Spleen (tissue), 11 donors: ENCODE data around the gene RND3. TPM values are rescaled to one million over a fixed set of nuclear protein-coding genes. Genes with fewer than 3 reads are reported as not detected.

Experiments
- DNase-seq: peaks from one replicate; pipeline ENCODE4 v3.0.0-alpha.2; 2020
- H3K27ac ChIP-seq, 8 donors: fragments of 200-600 bp; sonication (generic) in 7 of 8; 1 replicate in 4 of 8; 2 replicates in 4 of 8; pipeline versions ENCODE4 v1.5.0 to v1.8.0; 2016 to 2021; ENCODE audit warnings: inconsistent platforms in 4 of 8, mild to moderate bottlenecking in 4 of 8, moderate library complexity in 1 of 8
- H3K27me3 ChIP-seq, 7 donors: fragments of 200-600 bp; sonication (generic) in 6 of 7; replicated peaks in 1 of 7; 1 replicate in 4 of 7; 2 replicates in 3 of 7; pipeline versions ENCODE4 v1.5.0 to v1.8.0; 2016 to 2021; ENCODE audit warnings: inconsistent platforms in 3 of 7, mild to moderate bottlenecking in 1 of 7
- H3K36me3 ChIP-seq, 6 donors: fragments of 200-600 bp; sonication (generic) in 5 of 6; 1 replicate in 4 of 6; 2 replicates in 2 of 6; pipeline versions ENCODE4 v1.5.0 to v1.8.0; 2016 to 2021; ENCODE audit warnings: inconsistent platforms in 2 of 6
- H3K4me1 ChIP-seq, 6 donors: fragments of 200-600 bp; sonication (generic) in 5 of 6; 1 replicate in 3 of 6; 2 replicates in 3 of 6; pipeline versions ENCODE4 v1.5.0 to v1.8.0; 2016 to 2021; ENCODE audit warnings: inconsistent platforms in 3 of 6
- H3K4me3 ChIP-seq, 8 donors: fragments of 200-600 bp; sonication (generic) in 7 of 8; 1 replicate in 4 of 8; 2 replicates in 4 of 8; pipeline versions ENCODE4 v1.5.0 to v1.8.0; 2016 to 2021; ENCODE audit warnings: inconsistent platforms in 4 of 8, mild to moderate bottlenecking in 4 of 8, moderate library complexity in 2 of 8
- H3K9me3 ChIP-seq, 8 donors: fragments of 200-600 bp; sonication (generic) in 7 of 8; 1 replicate in 4 of 8; 2 replicates in 4 of 8; pipeline versions ENCODE4 v1.5.0 to v1.8.0; 2016 to 2021; ENCODE audit warnings: inconsistent platforms in 4 of 8
- POLR2A ChIP-seq, 3 donors: fragments of 450-650 bp; IDR thresholded peaks; one replicate each; pipeline ENCODE4 v1.5.1; 2017; ENCODE audit warnings: antibody characterized with exemption in 3 of 3, mild to moderate bottlenecking in 1 of 3
- POLR2AphosphoS5 ChIP-seq, 3 donors: sonication (generic); formaldehyde crosslinking; IDR thresholded peaks; one replicate each; pipeline ENCODE4 v1.5.1; 2017; ENCODE audit warnings: antibody characterized with exemption in 3 of 3
- WGBS, 5 donors: extraction: QIAGEN DNeasy Blood & Tissue Kit in 3 of 5; methylation state at CpG; one replicate each; pipeline versions ENCODE4 v1.1.5 to v1.1.7; 2013 to 2018; 5-methylcytosine and 5-hydroxymethylcytosine counted together
- intact Hi-C: fragments of 100-400 bp; cut with DNase I; formaldehyde crosslinking; loops from one replicate; pipeline ENCODE4 v1.15.0; 2023; ENCODE audit warnings: low total_unique reads
- polyA plus RNA-seq, 3 donors: library from polyadenylated mRNA; stranded (reverse); fragments of 200-250 nt; gene quantifications; one replicate each; pipeline ENCODE4 v1.2.1, GENCODE V29; 2013
- total RNA-seq, 7 donors: library from RNA; depleted of rRNA in 3 of 7; stranded (reverse); fragments of >200 nt in 3 of 7; fragmentation: NEBNext Ultra II Directional in 4 of 7; extraction: Animal tissue kit (Norgen Biotek cat#: 25700) in 4 of 7; gene quantifications; one replicate each; pipeline versions ENCODE4 v1.1.0 to v1.2.1, GENCODE V29; 2016 to 2021
- TF ChIP-seq, protein P1 (sequence below), 11 experiments: fragments of 200-600 bp in 7 of 11; fragments of 450-650 bp in 4 of 11; sonication (generic) in 4 of 11; IDR thresholded peaks in 8 of 11; conservative IDR thresholded peaks in 3 of 11; 1 replicate in 7 of 11; 2 replicates in 4 of 11; pipeline versions ENCODE4 v1.4.0 to v1.8.0; 2016 to 2021; ENCODE audit warnings: antibody characterized with exemption in 11 of 11, inconsistent platforms in 4 of 11, mild to moderate bottlenecking in 1 of 11
- donor health status: healthy with polysubstance abuse.
- donor health status: DM: no; HTN: no; CAD: no; lungs with moderate emphysema.
- donor health status: DM: no; HTN: no; CAD: no.
- donor health status: Bipolar disorder and iron deficiency.
- donor health status: healthy.
- donor health status: DM: no; HTN: no; CAD: no.
- donor health status: DM: yes; HTN: yes; CAD: no.

Gene RND3
- total and polyA plus RNA-seq, 10 donors, result 10.3 to 97.0 (median 57.8) TPM

GRCh38 chr2:150464986-150465385 is 22.5 kb downstream of the RND3 start:
- WGBS, 5 donors, result 90 to 97% (median 93%) methylated on average over 1 of the region's 1 CpG
- no peak for DNase-seq
- Histone ChIP-seq H3K27ac (no peak overlapping the region), H3K4me3 (no peak overlapping the region), H3K27me3 (no peaks in the 10 kb centered on the region), H3K36me3 (peaks cover 0 to 10% (median 0%) of the 10 kb centered on the region in 6 donors), H3K9me3 (no peaks in the 10 kb centered on the region), H3K4me1 (peaks cover 0 to 13% (median 0%) of the 10 kb centered on the region in 6 donors)
- no peak for TF ChIP-seq POLR2AphosphoS5 (IDR thresholded peaks at IDR 0.05)
- TF ChIP-seq, protein P1, sequence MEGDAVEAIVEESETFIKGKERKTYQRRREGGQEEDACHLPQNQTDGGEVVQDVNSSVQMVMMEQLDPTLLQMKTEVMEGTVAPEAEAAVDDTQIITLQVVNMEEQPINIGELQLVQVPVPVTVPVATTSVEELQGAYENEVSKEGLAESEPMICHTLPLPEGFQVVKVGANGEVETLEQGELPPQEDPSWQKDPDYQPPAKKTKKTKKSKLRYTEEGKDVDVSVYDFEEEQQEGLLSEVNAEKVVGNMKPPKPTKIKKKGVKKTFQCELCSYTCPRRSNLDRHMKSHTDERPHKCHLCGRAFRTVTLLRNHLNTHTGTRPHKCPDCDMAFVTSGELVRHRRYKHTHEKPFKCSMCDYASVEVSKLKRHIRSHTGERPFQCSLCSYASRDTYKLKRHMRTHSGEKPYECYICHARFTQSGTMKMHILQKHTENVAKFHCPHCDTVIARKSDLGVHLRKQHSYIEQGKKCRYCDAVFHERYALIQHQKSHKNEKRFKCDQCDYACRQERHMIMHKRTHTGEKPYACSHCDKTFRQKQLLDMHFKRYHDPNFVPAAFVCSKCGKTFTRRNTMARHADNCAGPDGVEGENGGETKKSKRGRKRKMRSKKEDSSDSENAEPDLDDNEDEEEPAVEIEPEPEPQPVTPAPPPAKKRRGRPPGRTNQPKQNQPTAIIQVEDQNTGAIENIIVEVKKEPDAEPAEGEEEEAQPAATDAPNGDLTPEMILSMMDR (IDR thresholded peaks at IDR 0.05 in 8 of 11, conservative IDR thresholded peaks at IDR 0.05 in 3 of 11), result no peak
- no peak for TF ChIP-seq POLR2A (IDR thresholded peaks at IDR 0.05)
- intact Hi-C loops, result no loop called here

DNA sequence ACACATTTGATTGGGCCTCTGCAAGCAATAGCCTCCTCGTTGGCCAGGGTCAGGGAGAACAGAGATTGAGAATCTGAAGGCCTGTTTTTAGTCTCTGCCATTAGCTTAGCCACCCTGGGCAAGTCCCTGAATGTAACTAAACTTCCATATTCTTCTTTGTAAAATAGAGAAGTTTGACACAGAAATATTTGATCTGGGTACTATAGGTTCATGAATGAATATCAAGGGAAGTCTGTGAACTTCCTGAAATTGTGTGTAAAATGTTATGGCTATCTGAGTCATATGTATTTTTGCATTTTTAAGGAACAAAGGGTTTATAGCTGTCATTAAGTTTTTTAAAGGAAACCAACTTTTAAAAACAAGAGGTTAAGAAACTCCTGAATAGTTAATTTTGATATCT is 23.2 kb downstream of the RND3 start:
- Histone ChIP-seq H3K4me3 (no peak overlapping the region), H3K27me3 (no peaks in the 10 kb centered on the region), H3K4me1 (peaks cover 0 to 13% (median 0%) of the 10 kb centered on the region in 6 donors), H3K36me3 (peaks cover 0 to 3% (median 0%) of the 10 kb centered on the region in 6 donors), H3K27ac (no peak overlapping the region), H3K9me3 (no peaks in the 10 kb centered on the region)
- intact Hi-C loops, result no loop called here
- no peak for DNase-seq
- TF ChIP-seq POLR2A (IDR thresholded peaks at IDR 0.05) (no peak), POLR2AphosphoS5 (IDR thresholded peaks at IDR 0.05) (no peak)
- TF ChIP-seq, protein P1 (IDR thresholded peaks at IDR 0.05 in 8 of 11, conservative IDR thresholded peaks at IDR 0.05 in 3 of 11), result no peak
- WGBS, 5 donors, result 42 to 59% (median 44%) methylated on average over 1 of the region's 1 CpG

DNA sequence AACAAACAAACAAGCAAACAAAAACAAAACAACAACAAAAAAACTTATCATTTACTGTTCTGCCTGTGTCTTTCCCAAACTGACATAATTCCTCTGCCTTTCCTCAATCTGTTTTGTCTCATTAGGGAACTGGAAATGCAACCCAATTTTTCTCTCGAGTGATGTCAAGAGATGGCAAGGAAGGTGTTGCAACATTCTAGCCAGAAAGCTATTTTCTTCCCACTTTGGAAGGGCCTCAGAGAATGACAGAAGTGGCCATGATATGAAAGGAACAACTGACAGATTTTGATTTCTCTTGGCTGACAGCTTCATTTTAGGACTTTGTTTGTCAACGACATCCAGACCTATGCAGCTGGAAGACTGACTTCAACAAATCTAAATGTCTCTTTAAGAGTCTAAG is 24.7 kb downstream of the RND3 start:
- WGBS, 5 donors, result 45 to 71% (median 64%) methylated on average over 2 of the region's 2 CpGs
- no peak for DNase-seq
- H3K27me3 ChIP-seq, result no peaks in the 10 kb centered on the region
- no peak overlapping the region for H3K4me3 ChIP-seq
- no peaks in the 10 kb centered on the region for H3K36me3 ChIP-seq
- H3K4me1 ChIP-seq, result peaks cover 0 to 4% (median 0%) of the 10 kb centered on the region in 6 donors
- no peaks in the 10 kb centered on the region for H3K9me3 ChIP-seq
- no peak overlapping the region for H3K27ac ChIP-seq
- intact Hi-C loops, result no loop called here
- TF ChIP-seq, protein P1 (IDR thresholded peaks at IDR 0.05 in 8 of 11, conservative IDR thresholded peaks at IDR 0.05 in 3 of 11), result no peak
- TF ChIP-seq POLR2AphosphoS5 (IDR thresholded peaks at IDR 0.05), result no peak
- no peak for TF ChIP-seq POLR2A (IDR thresholded peaks at IDR 0.05)

- H3K4me3 ChIP-seq, result no peak overlapping the region
- 93 to 97% (median 93%) methylated on average over 1 of the region's 1 CpG for WGBS, 5 donors
- no peaks in the 10 kb centered on the region for H3K9me3 ChIP-seq
- intact Hi-C loops, result no loop called here
- H3K36me3 ChIP-seq, result no peaks in the 10 kb centered on the region
- H3K4me1 ChIP-seq, result no peaks in the 10 kb centered on the region
- TF ChIP-seq, protein P1 (IDR thresholded peaks at IDR 0.05 in 8 of 11, conservative IDR thresholded peaks at IDR 0.05 in 3 of 11), result no peak
- no peak for TF ChIP-seq POLR2AphosphoS5 (IDR thresholded peaks at IDR 0.05)
- TF ChIP-seq POLR2A (IDR thresholded peaks at IDR 0.05), result no peak
- DNase-seq, result no peak
- no peak overlapping the region for H3K27ac ChIP-seq
- H3K27me3 ChIP-seq, result no peaks in the 10 kb centered on the region
These were observed 28.2 kb downstream of the RND3 start for GRCh38 chr2:150459281-150459680.
